ENCODE data around the gene GALE. TPM values are rescaled to one million over a fixed set of nuclear protein-coding genes. Genes with fewer than 3 reads are reported as not detected.
A peak's percentile ranks its signal among the peaks of the same experiment; 100 is the strongest.

The GALE gene
- total RNA-seq, 1 donor from 2014 or later, result 108 TPM

DNA sequence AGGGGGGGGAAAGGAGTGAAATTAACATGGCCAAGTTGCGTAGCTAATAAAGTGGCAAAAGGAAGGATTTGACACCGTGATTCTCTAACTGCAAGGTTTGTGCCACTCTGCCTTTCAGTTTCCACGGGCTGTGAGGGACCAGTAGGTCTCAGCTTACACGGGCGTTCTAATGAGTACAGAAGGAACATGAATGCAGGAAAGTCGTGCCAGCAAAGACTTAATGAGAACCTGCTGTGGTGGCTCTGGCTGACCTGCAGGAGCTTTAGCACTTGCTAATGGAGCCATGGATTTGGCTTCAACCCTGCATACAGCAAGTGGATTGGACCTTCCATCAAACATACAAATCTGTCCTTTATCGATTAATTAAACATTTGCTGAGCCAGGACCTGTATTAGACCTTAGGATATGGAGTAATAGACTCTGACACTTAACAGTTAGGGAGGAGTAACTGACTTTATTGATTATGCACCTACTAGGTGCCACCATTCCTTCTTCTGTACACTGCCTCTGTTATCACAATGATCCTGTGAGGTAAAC, 37.4 kb downstream of the GALE start:
- Histone ChIP-seq H3K4me3 (ENCODE audit: low read depth, low read length) (no peak overlapping the region), H3K27me3 (ENCODE audit: control insufficient read depth, insufficient read depth, low read length) (no peaks in the 10 kb centered on the region), H3K36me3 (ENCODE audit: control insufficient read depth, insufficient read depth, low read length) (peaks cover 15% of the 10 kb centered on the region)
- FAIRE-seq (no peak), DNase-seq (ENCODE audit: low read depth) (no peak)
- TF ChIP-seq, protein P1, sequence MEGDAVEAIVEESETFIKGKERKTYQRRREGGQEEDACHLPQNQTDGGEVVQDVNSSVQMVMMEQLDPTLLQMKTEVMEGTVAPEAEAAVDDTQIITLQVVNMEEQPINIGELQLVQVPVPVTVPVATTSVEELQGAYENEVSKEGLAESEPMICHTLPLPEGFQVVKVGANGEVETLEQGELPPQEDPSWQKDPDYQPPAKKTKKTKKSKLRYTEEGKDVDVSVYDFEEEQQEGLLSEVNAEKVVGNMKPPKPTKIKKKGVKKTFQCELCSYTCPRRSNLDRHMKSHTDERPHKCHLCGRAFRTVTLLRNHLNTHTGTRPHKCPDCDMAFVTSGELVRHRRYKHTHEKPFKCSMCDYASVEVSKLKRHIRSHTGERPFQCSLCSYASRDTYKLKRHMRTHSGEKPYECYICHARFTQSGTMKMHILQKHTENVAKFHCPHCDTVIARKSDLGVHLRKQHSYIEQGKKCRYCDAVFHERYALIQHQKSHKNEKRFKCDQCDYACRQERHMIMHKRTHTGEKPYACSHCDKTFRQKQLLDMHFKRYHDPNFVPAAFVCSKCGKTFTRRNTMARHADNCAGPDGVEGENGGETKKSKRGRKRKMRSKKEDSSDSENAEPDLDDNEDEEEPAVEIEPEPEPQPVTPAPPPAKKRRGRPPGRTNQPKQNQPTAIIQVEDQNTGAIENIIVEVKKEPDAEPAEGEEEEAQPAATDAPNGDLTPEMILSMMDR (IDR thresholded peaks at IDR 0.05; ENCODE audit: insufficient read depth, low read length, severe bottlenecking), result no peak

DNA sequence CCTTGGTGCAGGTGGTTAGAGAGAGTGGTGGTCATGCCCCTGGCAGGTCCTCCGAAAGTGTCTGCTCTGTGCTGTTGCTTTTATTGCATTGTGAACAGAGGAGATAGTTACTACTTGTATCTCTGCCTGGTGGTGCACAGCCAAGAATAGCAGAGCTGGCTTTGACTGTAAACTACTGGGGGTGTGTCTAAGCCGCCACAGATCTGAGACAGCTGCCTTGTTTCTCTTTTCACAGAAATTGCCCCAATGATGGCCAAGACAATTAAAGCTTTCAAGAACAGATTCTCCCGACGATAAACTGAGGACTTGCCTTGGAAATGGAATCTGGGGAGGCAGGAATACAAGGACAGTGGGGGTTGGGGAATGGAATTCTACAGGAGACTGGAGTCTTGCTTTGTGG, 41.3 kb downstream of the GALE start:
- Histone ChIP-seq H3K36me3 (ENCODE audit: control insufficient read depth, insufficient read depth, low read length) (peaks cover 36% of the 10 kb centered on the region), H3K4me3 (ENCODE audit: low read depth, low read length) (no peak overlapping the region), H3K27me3 (ENCODE audit: control insufficient read depth, insufficient read depth, low read length) (no peaks in the 10 kb centered on the region)
- DNase-seq (ENCODE audit: low read depth), result no peak
- FAIRE-seq, result no peak
- TF ChIP-seq, protein P1 (IDR thresholded peaks at IDR 0.05; ENCODE audit: insufficient read depth, low read length, severe bottlenecking), result no peak

DNA sequence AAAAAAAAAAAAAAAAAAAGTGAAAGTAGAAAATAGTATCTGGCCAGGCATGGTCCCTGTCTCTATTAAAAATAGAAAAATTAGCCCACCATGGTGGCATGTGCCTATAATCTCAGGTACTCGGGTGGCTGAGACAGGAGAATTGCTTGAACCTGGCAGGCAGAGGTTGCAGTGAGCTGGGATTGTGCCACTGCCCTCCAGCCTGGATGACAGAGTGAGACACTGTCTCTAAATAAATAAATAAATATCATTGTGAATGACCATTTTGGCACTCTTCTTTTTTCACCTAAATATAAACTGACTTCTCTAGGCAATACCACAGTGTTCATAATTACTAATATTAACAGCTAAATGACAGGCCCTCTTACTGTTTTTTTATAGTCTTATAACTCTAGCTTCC, 42.7 kb downstream of the GALE start:
- no peak overlapping the region for H3K4me3 ChIP-seq (ENCODE audit: low read depth, low read length)
- FAIRE-seq, result no peak
- TF ChIP-seq, protein P1 (IDR thresholded peaks at IDR 0.05; ENCODE audit: insufficient read depth, low read length, severe bottlenecking), result no peak
- H3K27me3 ChIP-seq (ENCODE audit: control insufficient read depth, insufficient read depth, low read length), result no peaks in the 10 kb centered on the region
- peaks cover 46% of the 10 kb centered on the region for H3K36me3 ChIP-seq (ENCODE audit: control insufficient read depth, insufficient read depth, low read length)
- no peak for DNase-seq (ENCODE audit: low read depth)

DNA sequence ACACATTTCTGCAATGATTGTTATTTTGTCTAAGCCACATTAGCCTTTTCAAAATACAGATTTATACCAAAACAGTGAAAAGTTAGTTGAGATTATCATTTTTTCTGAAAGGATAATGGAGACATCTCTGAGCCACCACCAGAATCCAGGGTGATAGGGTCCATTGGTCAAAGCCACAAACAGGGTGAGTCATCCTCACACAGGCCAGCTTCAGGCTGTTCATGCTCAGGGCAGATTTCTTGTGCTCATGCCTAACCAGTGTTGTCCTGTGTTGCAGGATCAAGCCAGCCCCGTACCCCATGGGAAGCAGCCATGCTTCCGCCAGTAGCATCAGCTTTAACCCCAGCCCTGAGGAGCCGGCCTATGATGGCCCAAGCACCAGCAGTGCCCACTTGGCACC, 43.9 kb downstream of the GALE start:
- peaks cover 51% of the 10 kb centered on the region for H3K36me3 ChIP-seq (ENCODE audit: control insufficient read depth, insufficient read depth, low read length)
- H3K27me3 ChIP-seq (ENCODE audit: control insufficient read depth, insufficient read depth, low read length), result no peaks in the 10 kb centered on the region
- FAIRE-seq, result peak; percentile 7
- TF ChIP-seq, protein P1 (IDR thresholded peaks at IDR 0.05; ENCODE audit: insufficient read depth, low read length, severe bottlenecking), result no peak
- H3K4me3 ChIP-seq (ENCODE audit: low read depth, low read length), result no peak overlapping the region
- DNase-seq (ENCODE audit: low read depth), result no peak

DNA sequence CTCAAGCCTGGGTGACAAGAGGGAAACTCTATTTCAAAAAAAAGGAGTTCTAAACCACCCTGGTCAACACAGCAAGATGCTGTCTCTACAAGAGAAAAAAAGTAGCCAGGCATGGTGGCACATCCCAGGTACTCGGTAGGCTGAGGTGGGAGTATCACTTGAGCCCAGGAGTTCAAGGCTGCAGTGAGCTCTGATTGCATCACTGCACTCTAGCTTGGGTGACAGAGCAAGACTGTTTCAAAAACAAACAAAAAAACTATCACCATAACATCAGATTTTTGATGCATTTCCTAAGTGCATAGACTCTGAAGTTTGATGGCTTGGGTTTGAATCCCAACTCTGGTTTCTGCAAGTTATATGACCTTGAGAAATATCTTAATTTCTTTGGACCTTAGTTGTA, 47.6 kb downstream of the GALE start:
- TF ChIP-seq, protein P1 (IDR thresholded peaks at IDR 0.05; ENCODE audit: insufficient read depth, low read length, severe bottlenecking), result no peak

DNA sequence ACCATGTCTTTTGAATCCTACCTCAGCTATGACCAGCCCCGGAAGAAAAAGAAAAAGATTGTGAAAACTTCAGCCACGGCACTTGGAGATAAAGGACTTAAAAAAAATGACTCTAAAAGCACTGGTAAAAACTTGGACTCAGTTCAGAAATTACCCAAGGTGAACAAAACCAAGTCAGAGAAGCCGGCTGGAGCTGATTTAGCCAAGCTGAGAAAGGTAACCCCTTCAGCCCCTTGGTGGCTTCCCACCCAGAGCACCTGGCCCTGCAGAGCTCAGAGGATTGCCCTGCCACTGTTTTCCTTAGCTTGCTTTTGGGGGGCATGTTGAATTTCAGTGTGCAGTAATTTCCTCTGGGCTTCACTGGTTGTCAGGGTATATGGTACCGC, 48.7 kb downstream of the GALE start:
- TF ChIP-seq, protein P1 (IDR thresholded peaks at IDR 0.05; ENCODE audit: insufficient read depth, low read length, severe bottlenecking), result no peak
- no peak for DNase-seq (ENCODE audit: low read depth)
- no peak overlapping the region for H3K4me3 ChIP-seq (ENCODE audit: low read depth, low read length)
- peaks cover 43% of the 10 kb centered on the region for H3K36me3 ChIP-seq (ENCODE audit: control insufficient read depth, insufficient read depth, low read length)
- H3K27me3 ChIP-seq (ENCODE audit: control insufficient read depth, insufficient read depth, low read length), result no peaks in the 10 kb centered on the region
- no peak for FAIRE-seq

More for the DNA sequence above, 47.6 kb downstream of the GALE start:
- FAIRE-seq (no peak), DNase-seq (ENCODE audit: low read depth) (no peak)
- Histone ChIP-seq H3K4me3 (ENCODE audit: low read depth, low read length) (no peak overlapping the region), H3K36me3 (ENCODE audit: control insufficient read depth, insufficient read depth, low read length) (peaks cover 47% of the 10 kb centered on the region), H3K27me3 (ENCODE audit: control insufficient read depth, insufficient read depth, low read length) (no peaks in the 10 kb centered on the region)

Measured in bronchial epithelial cell (primary cell).